OCI-LY1 (cell line): ENCODE data around the gene ZNF438.

ENCODE experiments used
- H2AFZ ChIP-seq: fragments of 200-600 bp; sonication (generic), shearing (Covaris generic); 2 replicates; pipeline ENCODE4 v1.6.0; 2014; ENCODE audit warnings: antibody characterized with exemption, mild to moderate bottlenecking, low read length
- H3F3A ChIP-seq: fragments of 200-600 bp; sonication (generic), shearing (Covaris generic); 2 replicates; pipeline ENCODE4 v1.6.0; 2014; ENCODE audit warnings: mild to moderate bottlenecking, antibody characterized with exemption, low read length, moderate library complexity; ENCODE audit not compliant: insufficient read depth
- H3K27ac ChIP-seq: fragments of 200-600 bp; sonication (generic); 2 replicates; pipeline ENCODE4 v1.5.1; 2014; ENCODE audit warnings: low read length, mixed run types, mild to moderate bottlenecking, low read depth; ENCODE audit not compliant: poor library complexity, severe bottlenecking
- H3K27me3 ChIP-seq: fragments of 200-600 bp; sonication (generic); 2 replicates; pipeline ENCODE4 v1.6.0; 2014; ENCODE audit warnings: antibody characterized with exemption, mild to moderate bottlenecking, low read length, moderate library complexity; ENCODE audit not compliant: insufficient read depth
- H3K36me3 ChIP-seq: fragments of 200-600 bp; sonication (generic); 2 replicates; pipeline ENCODE4 v1.6.1; 2014; ENCODE audit warnings: mild to moderate bottlenecking, antibody characterized with exemption, low read length, moderate library complexity, mixed read lengths; ENCODE audit not compliant: insufficient read depth
- H3K4me1 ChIP-seq: fragments of 200-600 bp; sonication (generic); 2 replicates; pipeline ENCODE4 v1.5.1; 2014; ENCODE audit warnings: mild to moderate bottlenecking, low read length, moderate library complexity; ENCODE audit not compliant: insufficient read depth, severe bottlenecking
- H3K4me2 ChIP-seq: fragments of 200-600 bp; sonication (generic), shearing (Covaris generic); 2 replicates; pipeline ENCODE4 v1.6.1; 2014; ENCODE audit warnings: low read length
- H3K4me3 ChIP-seq: fragments of 200-600 bp; sonication (generic); 2 replicates; pipeline ENCODE4 v1.5.1; 2014; ENCODE audit warnings: low read length, low read depth, mild to moderate bottlenecking, mixed read lengths; ENCODE audit not compliant: poor library complexity, severe bottlenecking
- H3K79me2 ChIP-seq: fragments of 200-600 bp; shearing (Covaris generic); 2 replicates; pipeline ENCODE4 v1.6.1; 2016; ENCODE audit warnings: mixed run types, low read length, mixed read lengths; ENCODE audit not compliant: insufficient read depth
- H3K9ac ChIP-seq: fragments of 200-600 bp; sonication (generic), shearing (Covaris generic); 2 replicates; pipeline ENCODE4 v1.6.1; 2014; ENCODE audit warnings: mild to moderate bottlenecking, low read length, mixed read lengths
- H3K9me2 ChIP-seq: fragments of 200-600 bp; sonication (generic), shearing (Covaris generic); 2 replicates; pipeline ENCODE4 v1.6.1; 2014; ENCODE audit warnings: low read depth, mild to moderate bottlenecking, low read length, mixed read lengths
- H3K9me3 ChIP-seq: fragments of 200-600 bp; shearing (Covaris generic); 2 replicates; pipeline ENCODE4 v1.6.1; 2014; ENCODE audit warnings: low read length, mixed read lengths
- H4K20me1 ChIP-seq: fragments of 200-600 bp; sonication (generic), shearing (Covaris generic); 2 replicates; pipeline ENCODE4 v1.6.0; 2016; ENCODE audit warnings: mild to moderate bottlenecking, low read length; ENCODE audit not compliant: insufficient read depth
- CTCF ChIP-seq: fragments of 200-600 bp; sonication (generic), shearing (Covaris generic); IDR thresholded peaks from 2 replicates; pipeline ENCODE4 v1.5.1; 2017; ENCODE audit warnings: mild to moderate bottlenecking, antibody characterized with exemption, low read length, moderate library complexity, mixed read lengths
- EZH2 ChIP-seq: fragments of 200-600 bp; sonication (generic), shearing (Covaris generic); IDR thresholded peaks from 2 replicates; pipeline ENCODE4 v1.8.0; 2017; ENCODE audit warnings: borderline replicate concordance, mixed run types, mild to moderate bottlenecking, antibody characterized with exemption, low read length, moderate library complexity, mixed read lengths

ZNF438 gene

GRCh38 chr10:31064348-31064747 is 32.7 kb upstream of the ZNF438 start:
- H3K4me1 ChIP-seq = no peaks in the 10 kb centered on the region
- no peaks in the 10 kb centered on the region for H3K36me3 ChIP-seq
- no peak overlapping the region for H3K4me3 ChIP-seq
- no peaks in the 10 kb centered on the region for H3K27me3 ChIP-seq
- no peaks in the 10 kb centered on the region for H3F3A ChIP-seq
- no peaks in the 10 kb centered on the region for H4K20me1 ChIP-seq
- H3K27ac ChIP-seq = no peak overlapping the region
- no peaks in the 10 kb centered on the region for H3K9me2 ChIP-seq
- H2AFZ ChIP-seq = no peak overlapping the region
- no peaks in the 10 kb centered on the region for H3K79me2 ChIP-seq
- H3K4me2 ChIP-seq = no peak overlapping the region
- no peak for TF ChIP-seq CTCF
- TF ChIP-seq EZH2 = no peak
- H3K9me3 ChIP-seq = no peaks in the 10 kb centered on the region
- H3K9ac ChIP-seq = no peak overlapping the region

- Histone ChIP-seq H3K27me3 (no peaks in the 10 kb centered on the region), H3K4me2 (no peak overlapping the region), H3F3A (no peaks in the 10 kb centered on the region), H3K9ac (no peak overlapping the region), H3K79me2 (no peaks in the 10 kb centered on the region), H3K9me3 (no peaks in the 10 kb centered on the region), H3K27ac (no peak overlapping the region), H4K20me1 (no peaks in the 10 kb centered on the region), H3K9me2 (no peaks in the 10 kb centered on the region), H3K4me1 (no peaks in the 10 kb centered on the region), H2AFZ (no peak overlapping the region), H3K4me3 (no peak overlapping the region), H3K36me3 (no peaks in the 10 kb centered on the region)
- TF ChIP-seq EZH2 (no peak), CTCF (no peak)
Observed at GRCh38 chr10:31063841-31064240, 32.2 kb upstream of the ZNF438 start.

- Histone ChIP-seq H3K36me3 (no peaks in the 10 kb centered on the region), H3K9me2 (no peaks in the 10 kb centered on the region), H3K4me2 (no peak overlapping the region), H2AFZ (no peak overlapping the region), H3K27me3 (no peaks in the 10 kb centered on the region), H3K4me3 (no peak overlapping the region), H3F3A (no peaks in the 10 kb centered on the region), H3K4me1 (no peaks in the 10 kb centered on the region), H3K9me3 (no peaks in the 10 kb centered on the region), H3K9ac (no peak overlapping the region), H4K20me1 (no peaks in the 10 kb centered on the region), H3K79me2 (no peaks in the 10 kb centered on the region), H3K27ac (no peak overlapping the region)
- TF ChIP-seq EZH2 = no peak
- TF ChIP-seq CTCF = no peak
Observed at GRCh38 chr10:31062856-31063255, 31.2 kb upstream of the ZNF438 start.
